NCI-H345 (cell line): Measurements from ENCODE around the gene NT5DC1.

Experiments
- DNase-seq: peaks from one replicate; lab custom pipeline; 2025; lab: John Stamatoyannopoulos, UW

The NT5DC1 gene

DNA sequence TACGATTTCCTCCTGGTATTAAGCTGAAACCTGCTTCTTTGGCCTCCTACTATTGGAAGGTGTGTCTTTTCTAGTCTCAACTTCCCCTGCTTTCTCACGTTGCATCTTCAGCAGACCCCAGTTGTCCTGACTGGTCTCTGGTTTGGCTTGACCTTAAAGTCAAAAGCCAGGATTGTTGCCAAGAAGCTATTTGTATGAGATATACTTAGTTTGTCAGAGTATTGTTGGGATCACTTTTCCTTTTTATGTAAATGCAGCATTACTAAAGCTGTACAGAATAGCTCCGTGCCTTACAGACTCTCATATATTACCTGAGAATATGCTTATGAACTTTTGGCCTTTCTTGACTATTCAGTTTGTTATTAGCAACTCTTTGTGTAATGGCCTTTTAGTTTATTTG, 92.1 kb downstream of the NT5DC1 start:
- DNase-seq, result no peak

DNA sequence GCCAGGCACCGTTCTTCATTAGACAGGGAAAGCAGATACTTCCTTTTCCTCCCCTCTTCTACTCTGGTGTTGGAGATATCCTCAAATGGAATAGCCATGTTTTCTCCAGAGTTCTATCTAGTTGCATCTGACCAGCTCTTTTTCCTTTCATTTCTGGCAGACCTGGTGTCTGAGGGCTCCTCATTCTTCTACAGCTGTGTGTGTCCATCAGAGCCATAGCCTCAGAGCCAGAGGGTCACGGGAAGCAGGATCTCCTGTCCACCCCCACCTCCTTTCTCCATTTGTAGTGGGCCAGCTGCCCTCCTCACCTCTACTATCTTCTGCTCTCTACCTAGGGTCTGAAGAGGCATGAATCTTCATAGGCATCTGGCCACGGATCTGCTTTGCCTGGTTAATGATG, 96.2 kb downstream of the NT5DC1 start:
- no peak for DNase-seq

DNA sequence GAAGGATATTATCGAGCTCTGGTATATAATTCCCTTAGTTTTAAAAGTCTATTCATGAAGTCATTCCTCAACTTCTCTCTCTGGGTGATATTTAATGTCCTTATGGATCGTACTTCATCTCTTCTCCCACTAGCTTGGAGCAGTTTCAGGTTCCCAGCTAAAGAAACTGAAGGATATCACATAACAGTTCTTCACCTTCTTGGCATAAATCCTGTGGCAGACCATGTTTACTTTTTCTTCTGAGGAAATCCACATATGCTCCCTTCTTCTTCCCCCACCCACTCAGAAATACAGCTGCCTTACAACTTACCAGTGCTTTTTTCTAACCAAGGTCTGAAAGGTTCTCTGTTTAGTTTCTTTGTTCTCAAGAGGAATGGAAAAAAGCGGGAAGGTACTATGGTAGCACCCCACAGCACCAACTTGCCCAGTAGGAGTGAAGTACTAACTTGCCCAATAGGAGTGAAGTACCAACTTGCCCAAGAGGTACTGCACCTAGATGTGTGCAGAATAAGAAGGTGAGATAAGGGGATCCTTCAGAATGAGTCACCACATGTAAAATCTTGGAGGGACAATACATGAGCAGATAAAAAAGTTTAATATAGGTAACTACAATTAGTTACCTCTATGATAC, 100.1 kb downstream of the NT5DC1 start:
- no peak for DNase-seq

DNA sequence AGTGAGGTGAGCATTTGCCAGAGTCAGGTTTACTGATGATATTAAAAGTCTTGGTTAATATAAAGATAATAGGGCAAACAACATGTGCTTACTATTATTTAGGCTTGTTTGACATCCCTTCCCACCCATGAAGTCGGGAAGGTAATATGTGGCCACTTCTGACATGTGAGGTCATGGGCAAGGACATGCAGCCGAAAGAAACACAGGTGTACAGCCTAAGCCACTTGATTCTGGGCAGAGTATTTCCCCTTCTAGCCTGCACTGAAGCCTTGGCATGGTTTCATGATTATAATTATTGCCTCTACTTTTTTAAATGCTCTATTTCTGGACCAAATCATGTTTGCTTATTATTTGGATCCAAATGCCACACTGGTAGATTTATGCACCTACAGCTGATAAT, 100.9 kb downstream of the NT5DC1 start:
- no peak for DNase-seq

DNA sequence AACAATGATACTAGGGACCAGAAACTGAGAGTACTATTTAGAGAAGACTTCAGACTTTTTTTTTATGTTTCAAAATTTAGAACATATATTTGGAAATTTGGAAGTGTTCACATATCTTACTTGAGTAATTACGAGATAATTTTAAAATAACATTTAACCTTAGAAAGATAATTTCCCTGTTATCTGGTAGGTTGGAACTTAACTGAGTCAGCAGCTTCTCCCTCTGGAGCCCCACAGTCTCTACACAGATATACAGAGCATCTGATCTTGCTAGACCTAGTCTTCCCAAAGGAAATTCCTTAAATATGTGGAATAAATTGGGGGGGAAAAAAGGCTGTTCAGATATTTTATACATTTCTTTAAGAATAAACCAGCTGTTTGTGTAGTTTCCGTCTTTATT, 104.6 kb downstream of the NT5DC1 start:
- DNase-seq, result no peak

DNA sequence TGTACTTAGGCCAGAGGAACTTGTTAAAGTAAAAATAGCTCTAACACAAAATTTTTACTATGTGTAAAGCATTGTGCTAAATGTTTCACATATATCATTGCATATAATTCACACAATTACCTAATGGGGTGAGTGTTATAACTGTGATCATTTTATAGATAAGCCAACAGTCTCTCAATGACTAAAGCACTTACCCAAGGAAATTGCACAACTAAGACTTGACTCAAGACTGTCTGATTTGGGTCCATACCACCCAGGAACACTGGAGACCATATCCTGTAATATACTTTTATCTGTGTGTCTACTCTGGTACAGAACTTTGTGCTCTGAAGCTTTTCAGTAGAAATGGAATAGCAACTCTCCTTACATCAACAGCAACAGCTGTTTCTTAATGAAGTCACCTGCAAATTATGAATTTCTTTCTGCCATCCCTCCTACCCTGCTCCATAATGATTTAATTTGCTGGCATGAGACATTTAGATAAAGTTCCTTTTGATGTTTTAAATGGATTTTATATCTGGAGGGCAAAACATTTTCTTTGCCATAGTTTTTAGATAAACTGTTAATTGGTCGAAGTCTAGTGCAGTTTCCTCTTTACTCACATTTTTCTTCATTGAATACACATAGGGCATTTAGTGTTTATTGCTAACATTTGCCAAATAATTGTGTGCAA, 105.7 kb downstream of the NT5DC1 start:
- no peak for DNase-seq

DNA sequence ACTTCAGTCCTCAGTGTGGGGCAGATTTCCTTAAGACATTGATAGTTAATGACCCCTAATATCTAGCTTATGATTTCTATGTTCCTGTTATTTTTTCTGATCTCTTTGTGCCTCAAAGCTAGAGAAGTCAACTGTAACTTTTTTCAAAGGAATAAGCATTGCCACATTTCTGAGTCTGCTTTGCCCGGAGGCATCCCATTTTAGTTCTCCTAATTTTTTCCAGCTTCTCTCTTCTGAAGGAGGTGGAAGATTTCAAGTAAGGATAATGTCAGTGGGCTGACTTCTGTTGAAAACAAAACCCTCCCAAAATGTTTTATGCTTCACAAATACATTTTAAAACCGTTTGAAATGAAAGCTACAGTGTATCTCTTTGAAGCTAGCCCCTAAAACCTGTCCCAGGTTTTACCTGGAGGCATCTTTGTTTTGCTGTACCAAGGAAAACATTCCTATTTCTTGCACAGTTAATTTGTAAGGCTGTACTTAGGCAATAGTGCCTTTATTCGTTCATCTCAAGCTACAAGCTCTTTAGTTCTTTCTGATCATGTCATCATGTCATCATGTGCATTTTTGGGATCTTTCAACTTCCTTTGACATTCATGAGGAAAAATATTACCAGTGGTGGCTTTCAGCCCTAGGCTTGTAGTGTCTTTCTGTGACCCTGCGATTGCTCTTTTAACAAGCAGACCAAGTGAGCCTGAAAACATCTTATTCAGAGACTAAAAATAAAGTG, 107.6 kb downstream of the NT5DC1 start:
- no peak for DNase-seq

DNA sequence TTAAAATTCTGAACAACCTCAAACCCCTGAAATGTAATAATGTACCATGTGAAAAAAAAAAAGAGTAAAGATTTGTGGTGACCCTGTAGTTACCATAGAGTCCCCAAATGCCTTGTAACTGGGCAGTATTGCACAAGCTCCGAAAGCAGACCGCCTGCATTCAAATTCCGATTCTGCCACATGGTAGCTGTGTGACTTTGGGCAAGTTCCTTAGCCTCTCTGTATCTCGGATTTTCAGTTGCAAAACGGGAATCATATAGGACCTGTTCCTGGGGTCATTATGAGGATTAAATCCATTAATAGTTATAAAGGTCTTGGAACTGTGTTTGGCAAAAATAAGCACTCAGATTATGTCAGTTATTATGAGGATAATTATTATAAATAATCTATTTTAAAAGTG, 109.7 kb downstream of the NT5DC1 start:
- DNase-seq, result no peak

DNA sequence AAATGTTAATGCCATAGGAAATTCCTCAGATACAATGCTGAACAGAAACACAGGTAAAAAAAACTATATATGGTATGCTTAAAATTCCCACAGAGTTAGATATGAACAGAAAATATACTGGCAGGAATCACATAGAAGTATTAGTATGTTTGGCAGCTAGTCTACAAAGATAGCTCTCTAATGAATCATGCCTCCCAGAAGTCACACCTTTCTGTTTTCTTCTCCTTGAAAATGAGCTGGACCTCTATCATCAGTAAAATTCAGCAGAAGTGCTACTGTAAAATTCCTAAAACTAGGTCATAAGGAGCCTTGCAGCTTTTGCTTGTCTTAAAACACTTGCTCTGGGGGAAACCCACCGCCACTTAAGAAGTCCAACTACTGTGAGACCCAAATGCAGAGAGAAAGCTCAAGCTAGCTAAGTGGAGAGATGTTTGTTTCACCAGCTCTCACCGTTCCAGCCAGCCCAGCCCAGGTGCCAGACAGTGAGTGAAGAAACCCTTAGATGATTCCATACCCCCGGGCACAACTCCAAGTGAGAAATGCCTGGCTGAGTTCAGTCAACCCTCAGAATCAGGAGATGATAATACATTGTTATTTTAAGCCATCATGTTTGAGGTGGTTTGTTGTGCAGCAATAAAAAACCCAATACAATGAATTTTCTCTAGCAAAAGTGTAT, 110.2 kb downstream of the NT5DC1 start:
- peak; percentile 19 for DNase-seq

DNA sequence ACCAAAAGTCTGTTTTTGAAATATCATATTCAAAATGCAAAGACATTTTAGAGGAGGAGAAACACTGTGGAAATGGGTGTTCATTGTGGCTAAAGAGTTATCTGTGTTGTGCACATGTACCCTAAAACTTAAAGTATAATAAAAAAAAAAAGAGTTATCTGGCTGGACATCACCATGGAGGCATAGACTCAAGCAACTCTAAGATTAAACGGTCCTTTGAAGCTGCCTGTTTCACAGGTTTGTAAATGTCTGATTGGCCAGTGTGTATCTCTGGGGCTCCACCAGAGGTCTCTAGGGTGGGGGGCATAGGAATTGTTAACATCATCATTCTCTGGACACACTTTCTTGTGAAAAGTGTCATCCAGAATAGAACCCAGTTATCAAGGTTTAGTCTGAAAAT, 114.0 kb downstream of the NT5DC1 start:
- DNase-seq, result no peak

DNA sequence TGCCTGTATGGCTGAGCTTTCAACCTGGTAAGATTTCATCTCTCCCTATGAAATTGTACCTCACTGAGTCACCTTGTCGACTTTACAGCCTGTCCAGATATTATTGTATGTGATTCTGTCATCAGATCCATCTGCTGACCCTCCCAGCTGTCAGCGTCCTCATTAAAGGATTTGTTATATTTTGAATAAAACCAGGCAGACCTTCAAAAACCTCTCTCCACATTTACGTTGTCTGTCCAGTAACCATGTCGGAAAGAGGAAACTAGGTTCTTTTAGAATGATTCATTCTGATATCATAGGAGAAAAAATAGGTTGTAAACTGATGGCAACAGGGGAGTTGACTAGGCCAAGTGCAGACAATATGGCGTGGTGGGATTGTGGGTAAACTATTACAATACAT, 114.8 kb downstream of the NT5DC1 start:
- no peak for DNase-seq

DNA sequence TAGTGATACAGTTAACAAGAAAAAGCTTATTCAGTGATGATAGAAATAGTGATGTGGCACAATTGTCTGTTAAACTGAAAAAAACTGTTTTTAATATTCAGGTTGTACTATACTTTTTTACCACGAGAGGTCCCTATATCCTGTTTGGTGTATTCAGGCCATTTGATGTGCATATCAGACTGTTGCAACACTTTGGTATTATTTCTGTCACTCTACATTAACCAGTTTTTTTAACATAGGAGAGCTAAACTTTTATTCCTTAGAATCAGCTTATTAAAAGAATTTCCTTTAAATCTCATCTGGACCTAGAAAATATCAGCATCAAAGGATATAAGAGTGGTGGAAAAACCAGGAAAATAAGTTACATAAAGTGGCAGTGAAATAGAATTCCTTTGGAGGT, 116.4 kb downstream of the NT5DC1 start:
- DNase-seq, result no peak

DNA sequence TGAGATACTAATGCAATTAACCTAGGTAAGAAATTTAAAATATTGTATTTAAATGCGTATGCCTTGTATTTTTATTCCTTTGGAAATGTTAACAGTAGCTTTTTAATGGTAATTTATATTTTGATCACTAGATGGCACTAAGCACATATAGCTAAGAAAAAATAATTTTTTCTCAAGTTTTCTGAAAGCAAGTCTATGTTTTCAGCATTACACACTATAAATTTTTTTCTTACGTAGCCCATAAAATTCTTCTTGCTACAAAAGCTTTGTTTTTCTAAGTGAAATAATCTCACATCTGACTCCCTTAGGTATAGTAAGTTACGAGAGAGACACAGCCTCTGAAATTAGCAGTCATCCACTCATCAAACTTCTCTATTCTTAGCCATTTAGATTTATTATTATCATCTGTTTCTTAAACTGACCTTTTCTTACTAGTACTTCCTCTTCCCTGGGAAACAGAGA, 117.5 kb downstream of the NT5DC1 start:
- no peak for DNase-seq

DNA sequence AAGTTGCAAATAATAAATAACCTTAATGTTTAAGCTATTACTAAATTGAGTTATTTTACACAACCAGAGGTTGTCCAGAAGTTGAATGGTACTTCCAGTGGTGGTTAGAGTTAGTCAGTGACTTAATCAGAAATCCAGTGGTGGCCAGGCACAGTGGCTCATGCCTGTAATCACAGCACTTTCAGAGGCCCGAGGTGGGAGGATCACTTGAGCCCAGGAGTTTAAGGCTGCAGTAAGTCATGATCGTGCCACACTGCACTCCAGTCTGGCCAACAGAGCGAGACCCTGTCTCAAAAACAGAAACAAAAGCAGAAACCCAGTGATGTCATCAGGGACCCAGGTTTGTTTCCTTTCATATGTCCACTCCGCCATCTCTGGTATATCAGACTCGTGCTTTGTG, 118.2 kb downstream of the NT5DC1 start:
- no peak for DNase-seq

DNA sequence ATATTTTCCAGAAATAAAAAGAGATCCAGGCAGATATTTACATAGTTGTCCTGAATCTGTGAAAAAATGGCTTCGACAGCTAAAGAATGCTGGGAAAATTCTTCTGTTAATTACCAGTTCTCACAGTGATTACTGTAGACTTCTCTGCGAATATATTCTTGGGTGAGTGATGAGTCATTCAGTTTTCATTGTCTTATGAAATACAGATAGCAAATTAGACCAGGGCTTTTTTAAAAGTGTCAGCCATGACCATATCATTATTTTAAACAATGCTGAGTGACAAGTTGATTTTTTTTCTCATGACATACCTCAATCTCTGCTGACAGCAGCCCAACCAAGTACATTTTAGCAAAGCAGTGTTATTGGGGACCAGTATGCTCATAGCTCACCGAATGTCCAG, 120.4 kb downstream of the NT5DC1 start:
- no peak for DNase-seq

DNA sequence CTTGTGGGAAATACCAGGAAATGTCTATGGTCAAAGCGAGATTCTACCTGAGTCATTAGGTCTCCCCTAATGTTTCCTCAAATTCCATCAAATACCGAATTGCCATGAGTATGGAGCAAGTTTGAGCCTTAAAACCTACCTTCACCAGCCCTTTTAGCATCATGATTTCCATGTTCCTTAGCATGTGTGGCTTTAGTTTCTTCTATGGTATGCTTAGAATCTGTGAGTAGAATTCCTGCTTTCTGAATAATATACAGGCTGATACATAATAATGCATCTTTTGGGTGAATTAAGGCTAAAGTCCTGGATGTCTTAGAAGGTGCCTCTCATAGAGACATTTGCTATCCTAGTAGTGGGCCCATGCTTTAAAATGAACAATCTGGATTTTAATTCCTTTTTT, 121.3 kb downstream of the NT5DC1 start:
- DNase-seq, result no peak

DNA sequence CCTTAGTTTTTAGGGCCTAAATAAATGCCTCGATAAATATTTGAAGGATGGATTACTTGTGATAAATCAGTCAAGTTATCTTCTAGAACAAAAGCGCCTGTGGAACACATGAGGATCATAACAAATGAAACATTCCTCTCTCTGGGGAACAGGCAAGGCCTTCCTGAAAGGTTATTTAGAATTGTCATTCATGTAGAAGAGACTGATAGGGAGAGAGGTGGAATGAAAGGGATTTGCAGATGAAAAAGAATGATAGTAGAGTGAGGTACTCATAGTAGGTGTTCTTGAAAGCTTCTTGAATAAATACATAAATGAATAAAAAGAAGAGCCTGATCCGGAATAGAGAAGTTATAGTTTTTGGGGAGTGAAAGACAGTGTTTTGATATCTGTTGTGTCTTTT, 122.7 kb downstream of the NT5DC1 start:
- DNase-seq, result no peak

DNA sequence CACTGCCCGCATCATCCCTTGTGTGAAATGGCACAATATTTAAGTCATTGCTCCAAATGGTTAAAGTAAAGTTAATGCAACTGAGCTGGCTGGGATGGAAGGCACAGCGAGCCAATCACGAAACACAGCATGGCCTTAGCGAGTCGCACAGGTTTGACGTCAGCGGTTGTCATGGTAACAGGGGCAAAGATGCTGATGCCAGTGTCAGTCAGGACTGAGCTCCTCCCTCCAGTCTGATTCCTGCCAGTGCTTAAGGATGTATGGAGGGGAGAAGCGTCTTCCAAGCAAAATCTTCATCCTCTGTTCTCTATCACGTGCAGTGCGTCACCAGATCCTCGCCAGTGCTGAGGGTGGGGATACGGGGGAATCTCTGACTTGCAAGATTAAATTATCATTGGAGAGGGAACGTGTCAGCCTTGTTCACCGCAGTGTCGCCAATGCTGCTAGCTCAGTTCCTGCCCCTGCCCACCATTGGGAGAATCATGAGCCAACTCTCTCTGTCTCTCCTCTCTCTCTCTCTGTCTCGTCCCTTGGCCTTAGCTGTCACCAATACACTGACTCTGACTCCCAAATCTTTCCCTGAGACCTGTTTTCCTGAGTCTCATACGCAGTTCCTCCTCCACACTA, 128.7 kb downstream of the NT5DC1 start:
- DNase-seq, result no peak

DNA sequence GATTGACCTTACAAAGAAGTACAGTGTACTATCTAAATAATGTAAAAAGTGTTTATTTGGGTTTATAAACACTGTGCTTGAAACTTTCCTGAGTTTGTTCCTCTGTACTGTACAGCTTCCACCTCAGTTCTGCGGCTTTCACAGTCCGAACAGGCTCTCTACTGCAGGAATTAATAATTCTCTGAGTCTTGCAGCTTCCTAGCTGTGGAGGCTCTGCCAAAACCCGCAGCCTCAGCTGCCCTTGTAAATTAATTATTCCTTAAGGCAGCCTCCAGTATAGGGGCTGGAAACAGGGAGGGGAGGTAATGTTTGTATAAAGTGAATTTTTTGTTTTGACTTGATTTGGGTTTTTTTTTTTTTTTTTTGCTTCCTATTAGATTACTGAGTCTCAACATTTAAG, 134.0 kb downstream of the NT5DC1 start:
- DNase-seq, result no peak

DNA sequence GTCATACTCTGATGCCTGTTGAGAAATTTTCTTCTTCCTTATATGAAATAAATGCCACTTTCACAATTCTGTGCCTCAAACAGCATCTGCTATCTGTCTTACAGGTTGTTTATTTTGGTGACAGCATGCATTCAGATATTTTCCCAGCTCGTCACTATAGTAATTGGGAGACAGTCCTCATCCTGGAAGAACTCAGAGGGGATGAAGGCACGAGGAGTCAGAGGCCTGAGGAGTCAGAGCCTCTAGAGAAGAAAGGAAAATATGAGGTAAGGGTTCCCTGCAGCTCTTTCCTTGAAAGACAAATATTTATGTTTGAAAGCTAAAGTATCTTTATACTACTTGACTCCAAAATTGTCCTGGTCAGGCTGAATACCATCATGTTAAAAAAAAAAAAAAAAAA, 137.4 kb downstream of the NT5DC1 start:
- DNase-seq, result no peak

DNA sequence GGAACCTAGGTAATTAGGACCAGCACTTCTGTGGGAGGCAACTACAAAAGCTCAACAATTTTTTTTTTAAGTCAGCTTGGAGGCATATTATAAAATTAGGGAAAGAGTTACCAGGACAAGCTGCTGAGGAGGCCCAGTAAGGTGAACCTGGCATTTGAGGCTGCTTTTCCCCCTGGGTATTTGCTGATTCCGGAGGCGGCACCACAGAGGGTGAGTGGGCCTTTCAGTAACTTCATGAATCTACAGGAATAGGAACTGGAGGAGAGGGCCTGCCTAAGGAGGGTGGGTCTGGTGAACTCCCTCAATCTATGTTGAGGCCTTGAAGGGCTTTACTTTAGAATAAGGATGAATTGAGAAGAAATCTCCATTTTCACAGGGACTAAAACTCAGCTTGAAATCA, 138.6 kb downstream of the NT5DC1 start:
- DNase-seq, result no peak

DNA sequence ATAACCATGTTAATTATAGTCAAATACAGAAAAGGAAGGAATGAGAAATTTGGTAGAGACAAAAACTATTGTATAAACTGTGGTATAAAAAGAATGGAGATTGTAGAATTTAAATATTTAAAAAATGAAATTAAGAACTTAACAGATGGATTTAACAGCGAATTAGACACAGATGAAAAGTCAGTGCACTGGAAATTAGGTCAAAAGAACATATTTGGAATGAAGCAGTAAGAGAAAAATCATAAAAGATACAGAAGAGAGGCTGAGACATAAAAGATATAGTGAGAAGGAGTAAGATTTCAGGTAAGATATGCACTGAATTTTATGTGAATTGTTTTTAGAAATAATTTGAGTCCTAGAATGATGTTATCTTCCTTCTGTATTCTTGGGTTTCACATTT, 139.2 kb downstream of the NT5DC1 start:
- no peak for DNase-seq
